ENCODE measurements around the gene TCERG1L.

Gene TCERG1L

GRCh38 chr10:131204406-131205152 is 106.9 kb downstream of the TCERG1L start:
- FAIRE-seq = no peak

GRCh38 chr10:131203456-131204357 is 107.8 kb downstream of the TCERG1L start:
- no peak for FAIRE-seq

GRCh38 chr10:131202990-131203389 is 108.5 kb downstream of the TCERG1L start:
- no peak for FAIRE-seq

GRCh38 chr10:131201741-131202515 is 109.6 kb downstream of the TCERG1L start:
- no peak for FAIRE-seq

GRCh38 chr10:131200856-131201470 is 110.6 kb downstream of the TCERG1L start:
- no peak for FAIRE-seq

- no peak for FAIRE-seq
Observed at GRCh38 chr10:131199646-131200045, 111.9 kb downstream of the TCERG1L start.

- no peak for FAIRE-seq
Observed at GRCh38 chr10:131198843-131199242, 112.7 kb downstream of the TCERG1L start.

GRCh38 chr10:131198401-131198800 is 113.1 kb downstream of the TCERG1L start:
- FAIRE-seq = no peak

GRCh38 chr10:131196176-131196885 is 115.2 kb downstream of the TCERG1L start:
- no peak for FAIRE-seq

GRCh38 chr10:131195558-131196159 is 115.9 kb downstream of the TCERG1L start:
- no peak for FAIRE-seq

- FAIRE-seq = no peak
Observed at GRCh38 chr10:131195116-131195515, 116.4 kb downstream of the TCERG1L start.

GRCh38 chr10:131193923-131194322 is 117.6 kb downstream of the TCERG1L start:
- no peak for FAIRE-seq

- no peak for FAIRE-seq
Observed at GRCh38 chr10:131188494-131188893, 123.0 kb downstream of the TCERG1L start.

GRCh38 chr10:131187926-131188325 is 123.6 kb downstream of the TCERG1L start:
- FAIRE-seq = no peak

GRCh38 chr10:131187274-131187673 is 124.2 kb downstream of the TCERG1L start:
- FAIRE-seq = no peak

GRCh38 chr10:131186547-131187253 is 124.8 kb downstream of the TCERG1L start:
- FAIRE-seq = no peak

GRCh38 chr10:131184503-131184902 is 127.0 kb downstream of the TCERG1L start:
- FAIRE-seq = no peak

GRCh38 chr10:131183546-131184045 is 127.9 kb downstream of the TCERG1L start:
- FAIRE-seq = no peak

GRCh38 chr10:131181456-131181855 is 130.1 kb downstream of the TCERG1L start:
- no peak for FAIRE-seq

- no peak for FAIRE-seq
Observed at GRCh38 chr10:131180740-131181415, 130.6 kb downstream of the TCERG1L start.
